Measurements from ENCODE around the gene ARF6. TPM values are rescaled to one million over a fixed set of nuclear protein-coding genes. Genes with fewer than 3 reads are reported as not detected.

The ARF6 gene
- total RNA-seq, 1 donor = 58.6 TPM

- Histone ChIP-seq H3K27me3 (ENCODE audit: insufficient read depth, low read length) (no peaks in the 10 kb centered on the region), H3K4me2 (ENCODE audit: insufficient read depth, low read length) (no peak overlapping the region), H3K4me3 (ENCODE audit: insufficient read depth, low read length) (no peak overlapping the region), H3K4me1 (ENCODE audit: insufficient read depth, low read length) (peaks cover 3% of the 10 kb centered on the region), H3K79me2 (ENCODE audit: insufficient read depth, low read length) (no peaks in the 10 kb centered on the region), H2AFZ (ENCODE audit: low read length) (no peak overlapping the region), H3K27ac (ENCODE audit: low read depth, low read length) (no peak overlapping the region), H3K36me3 (ENCODE audit: insufficient read depth, low read length) (no peaks in the 10 kb centered on the region), H4K20me1 (ENCODE audit: insufficient read depth, low read length) (no peaks in the 10 kb centered on the region), H3K9me3 (ENCODE audit: low read depth, low read length) (no peaks in the 10 kb centered on the region)
- no peak for DNase-seq (ENCODE audit: insufficient read length, low spot score, missing footprints)
- TF ChIP-seq CTCF (IDR thresholded peaks at IDR 0.05; ENCODE audit: extremely low read depth, low read depth, low read length) = no peak
Measured at GRCh38 chr14:49939884-49940510, 47.1 kb downstream of the ARF6 start.

- no peak for DNase-seq (ENCODE audit: insufficient read length, low spot score, missing footprints)
- Histone ChIP-seq H3K4me2 (ENCODE audit: insufficient read depth, low read length) (no peak overlapping the region), H3K27ac (ENCODE audit: low read depth, low read length) (no peak overlapping the region), H3K27me3 (ENCODE audit: insufficient read depth, low read length) (no peaks in the 10 kb centered on the region), H3K79me2 (ENCODE audit: insufficient read depth, low read length) (no peaks in the 10 kb centered on the region), H3K4me3 (ENCODE audit: insufficient read depth, low read length) (no peak overlapping the region), H3K36me3 (ENCODE audit: insufficient read depth, low read length) (no peaks in the 10 kb centered on the region), H3K4me1 (ENCODE audit: insufficient read depth, low read length) (peaks cover 3% of the 10 kb centered on the region), H2AFZ (ENCODE audit: low read length) (no peak overlapping the region), H4K20me1 (ENCODE audit: insufficient read depth, low read length) (no peaks in the 10 kb centered on the region), H3K9me3 (ENCODE audit: low read depth, low read length) (no peaks in the 10 kb centered on the region)
- TF ChIP-seq CTCF (IDR thresholded peaks at IDR 0.05; ENCODE audit: extremely low read depth, low read depth, low read length) = no peak
Measured at GRCh38 chr14:49940808-49941421, 48.0 kb downstream of the ARF6 start.

GRCh38 chr14:49942090-49942489 is 49.2 kb downstream of the ARF6 start:
- H3K27ac ChIP-seq (ENCODE audit: low read depth, low read length) = no peak overlapping the region
- H3K4me3 ChIP-seq (ENCODE audit: insufficient read depth, low read length) = no peak overlapping the region
- H3K4me1 ChIP-seq (ENCODE audit: insufficient read depth, low read length) = peaks cover 3% of the 10 kb centered on the region
- H3K9me3 ChIP-seq (ENCODE audit: low read depth, low read length) = no peaks in the 10 kb centered on the region
- no peaks in the 10 kb centered on the region for H3K79me2 ChIP-seq (ENCODE audit: insufficient read depth, low read length)
- DNase-seq (ENCODE audit: insufficient read length, low spot score, missing footprints) = no peak
- no peaks in the 10 kb centered on the region for H4K20me1 ChIP-seq (ENCODE audit: insufficient read depth, low read length)
- no peaks in the 10 kb centered on the region for H3K27me3 ChIP-seq (ENCODE audit: insufficient read depth, low read length)
- TF ChIP-seq CTCF (IDR thresholded peaks at IDR 0.05; ENCODE audit: extremely low read depth, low read depth, low read length) = no peak
- H2AFZ ChIP-seq (ENCODE audit: low read length) = no peak overlapping the region
- no peak overlapping the region for H3K4me2 ChIP-seq (ENCODE audit: insufficient read depth, low read length)
- H3K36me3 ChIP-seq (ENCODE audit: insufficient read depth, low read length) = no peaks in the 10 kb centered on the region

GRCh38 chr14:49944501-49944900 is 51.6 kb downstream of the ARF6 start:
- Histone ChIP-seq H3K27ac (ENCODE audit: low read depth, low read length) (no peak overlapping the region), H2AFZ (ENCODE audit: low read length) (no peak overlapping the region), H3K4me2 (ENCODE audit: insufficient read depth, low read length) (no peak overlapping the region), H3K9me3 (ENCODE audit: low read depth, low read length) (no peaks in the 10 kb centered on the region), H3K36me3 (ENCODE audit: insufficient read depth, low read length) (no peaks in the 10 kb centered on the region), H3K79me2 (ENCODE audit: insufficient read depth, low read length) (no peaks in the 10 kb centered on the region), H3K27me3 (ENCODE audit: insufficient read depth, low read length) (no peaks in the 10 kb centered on the region), H4K20me1 (ENCODE audit: insufficient read depth, low read length) (no peaks in the 10 kb centered on the region), H3K4me3 (ENCODE audit: insufficient read depth, low read length) (no peak overlapping the region), H3K4me1 (ENCODE audit: insufficient read depth, low read length) (peaks cover 3% of the 10 kb centered on the region)
- TF ChIP-seq CTCF (IDR thresholded peaks at IDR 0.05; ENCODE audit: extremely low read depth, low read depth, low read length) = no peak
- DNase-seq (ENCODE audit: insufficient read length, low spot score, missing footprints) = no peak

Data from osteoblast (primary cell).